HEK293 (cell line): Measurements from ENCODE around the gene SGMS1.

Source experiments
- CTCF ChIA-PET: fragments of 350-600 bp; formaldehyde crosslinking; extraction: SDS; loops from one replicate; lab custom pipeline; 2021; ENCODE audit warnings: antibody characterized with exemption; lab: Yijun Ruan, JAX
- POLR2A ChIA-PET: fragments of 300-600 bp; formaldehyde crosslinking; extraction: SDS; loops from one replicate; lab custom pipeline; 2020; ENCODE audit warnings: antibody characterized with exemption, inconsistent platforms; lab: Yijun Ruan, JAX
- H3K27ac ChIP-seq: fragments of 200-500 bp; sonication (Bioruptor generic); 2 replicates; pipeline ENCODE4 v1.5.1; 2014; ENCODE audit warnings: low read depth, low read length, control low read depth, inconsistent platforms; ENCODE audit errors: extremely low read depth
- H3K36me3 ChIP-seq, 2 experiments: fragments of 200-500 bp in 1 of 2; sonication (Bioruptor generic) in 1 of 2; 1 replicate in 1 of 2; 2 replicates in 1 of 2; pipeline ENCODE4 v1.5.1; 2014 to 2017; ENCODE audit warnings: inconsistent platforms in 2 of 2, low read length in 2 of 2; ENCODE audit not compliant: control insufficient read depth in 2 of 2, insufficient read depth in 1 of 2
- H3K4me1 ChIP-seq: fragments of 200-500 bp; sonication (Bioruptor generic); 2 replicates; pipeline ENCODE4 v1.5.1; 2014; ENCODE audit warnings: mild to moderate bottlenecking, low read length, inconsistent platforms; ENCODE audit not compliant: control insufficient read depth, insufficient read depth
- H3K4me3 ChIP-seq: 2 replicates; pipeline ENCODE4 v1.5.1; 2011; ENCODE audit warnings: low read depth, mild to moderate bottlenecking, control low read depth, low read length, moderate library complexity
- H3K9me3 ChIP-seq: fragments of 200-500 bp; sonication (Bioruptor generic); 2 replicates; pipeline ENCODE4 v1.5.1; 2014; ENCODE audit warnings: low read depth, low read length, inconsistent platforms; ENCODE audit not compliant: control insufficient read depth, insufficient read depth
- HIC1 ChIP-seq: fragments of 450-650 bp; formaldehyde crosslinking; IDR thresholded peaks from 2 replicates; pipeline ENCODE4 v1.5.1; 2016; ENCODE audit warnings: missing biosample characterization, missing genetic modification characterization
- INSM2 ChIP-seq: fragments of 450-650 bp; formaldehyde crosslinking; IDR thresholded peaks from 2 replicates; pipeline ENCODE4 v1.5.1; 2016; ENCODE audit warnings: missing biosample characterization, missing genetic modification characterization
- MYNN ChIP-seq: fragments of 450-650 bp; formaldehyde crosslinking; IDR thresholded peaks from 2 replicates; pipeline ENCODE4 v1.5.1; 2016; ENCODE audit warnings: missing biosample characterization, missing genetic modification characterization, borderline replicate concordance
- MZF1 ChIP-seq: fragments of 450-650 bp; formaldehyde crosslinking; IDR thresholded peaks from 2 replicates; pipeline ENCODE4 v1.5.1; 2017; ENCODE audit warnings: missing biosample characterization, missing genetic modification characterization, borderline replicate concordance
- PRDM6 ChIP-seq: fragments of 450-650 bp; formaldehyde crosslinking; IDR thresholded peaks from 2 replicates; pipeline ENCODE4 v1.5.1; 2017; ENCODE audit warnings: missing biosample characterization, missing genetic modification characterization
- RBAK ChIP-seq: fragments of 450-650 bp; formaldehyde crosslinking; IDR thresholded peaks from 2 replicates; pipeline ENCODE4 v1.5.1; 2016; ENCODE audit warnings: missing biosample characterization, missing genetic modification characterization
- SALL2 ChIP-seq: fragments of 450-650 bp; formaldehyde crosslinking; IDR thresholded peaks from 2 replicates; pipeline ENCODE4 v1.5.0; 2017; ENCODE audit warnings: missing biosample characterization, mild to moderate bottlenecking, missing genetic modification characterization, borderline replicate concordance
- SCRT1 ChIP-seq: fragments of 450-650 bp; formaldehyde crosslinking; IDR thresholded peaks from 2 replicates; pipeline ENCODE4 v1.5.1; 2016; ENCODE audit warnings: missing biosample characterization, missing genetic modification characterization, borderline replicate concordance
- SP2 ChIP-seq: fragments of 450-650 bp; formaldehyde crosslinking; IDR thresholded peaks from 2 replicates; pipeline ENCODE4 v1.5.1; 2016; ENCODE audit warnings: missing biosample characterization, missing genetic modification characterization
- SP3 ChIP-seq: fragments of 450-650 bp; formaldehyde crosslinking; IDR thresholded peaks from 2 replicates; pipeline ENCODE4 v1.5.1; 2016; ENCODE audit warnings: missing biosample characterization, missing genetic modification characterization
- TCF7L2 ChIP-seq: IDR thresholded peaks from 2 replicates; pipeline ENCODE4 v1.6.1; 2011; ENCODE audit warnings: low read depth, mild to moderate bottlenecking, inconsistent platforms, low read length, moderate library complexity, borderline replicate concordance
- ZBTB11 ChIP-seq: fragments of 450-650 bp; formaldehyde crosslinking; conservative IDR thresholded peaks from 2 replicates; pipeline ENCODE4 v1.5.1; 2016; ENCODE audit warnings: low read depth, missing biosample characterization, missing genetic modification characterization
- ZBTB8A ChIP-seq: fragments of 450-650 bp; formaldehyde crosslinking; IDR thresholded peaks from 2 replicates; pipeline ENCODE4 v1.5.1; 2016; ENCODE audit warnings: missing biosample characterization, missing genetic modification characterization
- ZFP3 ChIP-seq: fragments of 450-650 bp; formaldehyde crosslinking; IDR thresholded peaks from 2 replicates; pipeline ENCODE4 v1.5.1; 2016; ENCODE audit warnings: low read depth, missing biosample characterization, missing genetic modification characterization
- ZNF133 ChIP-seq: fragments of 450-650 bp; formaldehyde crosslinking; IDR thresholded peaks from 2 replicates; pipeline ENCODE4 v1.5.1; 2016; ENCODE audit warnings: missing biosample characterization, missing genetic modification characterization
- ZNF19 ChIP-seq: fragments of 450-650 bp; formaldehyde crosslinking; IDR thresholded peaks from 2 replicates; pipeline ENCODE4; 2016; ENCODE audit warnings: missing biosample characterization, missing genetic modification characterization, low read depth
- ZNF2 ChIP-seq: fragments of 450-650 bp; formaldehyde crosslinking; IDR thresholded peaks from 2 replicates; pipeline ENCODE4 v1.5.1; 2016; ENCODE audit warnings: missing biosample characterization, missing genetic modification characterization
- ZNF24 ChIP-seq: fragments of 450-650 bp; formaldehyde crosslinking; IDR thresholded peaks from 2 replicates; pipeline ENCODE4 v1.5.1; 2016; ENCODE audit warnings: missing biosample characterization, missing genetic modification characterization
- ZNF266 ChIP-seq: fragments of 450-650 bp; formaldehyde crosslinking; IDR thresholded peaks from 2 replicates; pipeline ENCODE4 v1.5.1; 2016; ENCODE audit warnings: missing biosample characterization, missing genetic modification characterization, low read depth
- ZNF341 ChIP-seq: fragments of 450-650 bp; formaldehyde crosslinking; IDR thresholded peaks from 2 replicates; pipeline ENCODE4; 2016; ENCODE audit warnings: low read depth, missing biosample characterization, missing genetic modification characterization
- ZNF366 ChIP-seq: fragments of 450-650 bp; formaldehyde crosslinking; conservative IDR thresholded peaks from 2 replicates; pipeline ENCODE4 v1.5.1; 2016; ENCODE audit warnings: missing biosample characterization, missing genetic modification characterization
- ZNF37A ChIP-seq: fragments of 450-650 bp; IDR thresholded peaks from 2 replicates; pipeline ENCODE4 v1.5.1; 2018; ENCODE audit warnings: missing biosample characterization, missing genetic modification characterization
- ZNF514 ChIP-seq: fragments of 450-650 bp; formaldehyde crosslinking; IDR thresholded peaks from 2 replicates; pipeline ENCODE4 v1.5.1; 2016; ENCODE audit warnings: missing biosample characterization, missing genetic modification characterization
- ZNF621 ChIP-seq: fragments of 450-650 bp; formaldehyde crosslinking; IDR thresholded peaks from 2 replicates; pipeline ENCODE4 v1.5.1; 2017; ENCODE audit warnings: missing biosample characterization, missing genetic modification characterization
- ZNF626 ChIP-seq: fragments of 450-650 bp; sonication (Bioruptor Pico); formaldehyde crosslinking; IDR thresholded peaks from 2 replicates; pipeline ENCODE4 v1.5.1; 2018; ENCODE audit warnings: missing biosample characterization, missing genetic modification characterization, inconsistent platforms
- ZNF629 ChIP-seq: fragments of 450-650 bp; formaldehyde crosslinking; IDR thresholded peaks from 2 replicates; pipeline ENCODE4 v1.5.1; 2017; ENCODE audit warnings: missing biosample characterization, missing genetic modification characterization
- ZNF660 ChIP-seq: fragments of 450-650 bp; IDR thresholded peaks from 2 replicates; pipeline ENCODE4 v1.5.1; 2018; ENCODE audit warnings: missing biosample characterization, mild to moderate bottlenecking, missing genetic modification characterization
- ZNF701 ChIP-seq: fragments of 450-650 bp; formaldehyde crosslinking; IDR thresholded peaks from 2 replicates; pipeline ENCODE4 v1.5.1; 2016; ENCODE audit warnings: missing biosample characterization, missing genetic modification characterization
- ZSCAN30 ChIP-seq: fragments of 450-650 bp; IDR thresholded peaks from 2 replicates; pipeline ENCODE4 v1.5.1; 2018; ENCODE audit warnings: missing biosample characterization, mild to moderate bottlenecking, missing genetic modification characterization, moderate library complexity

Gene SGMS1

GRCh38 chr10:50346942-50347341 lies 276.8 kb downstream of the SGMS1 start:
- ChIA-PET POLR2A (interaction anchor here (1.1 kb wide), 1 partner anchor 277 kb away, joined by 5 read pairs; the partner anchor contains the start of gene SGMS1), CTCF (no interaction called here)
- no peaks in the 10 kb centered on the region for H3K4me1 ChIP-seq
- no peaks in the 10 kb centered on the region for H3K9me3 ChIP-seq
- TF ChIP-seq HIC1 (tag by site-specific recombination) (no peak), SP2 (tag by site-specific recombination) (no peak), PRDM6 (tag by site-specific recombination) (no peak), ZNF621 (tag by site-specific recombination) (no peak), ZNF629 (tag by site-specific recombination) (no peak), ZNF24 (tag by site-specific recombination) (no peak), ZNF514 (tag by site-specific recombination) (no peak), ZNF19 (tag by site-specific recombination) (no peak), ZNF341 (no peak), MZF1 (tag by site-specific recombination) (no peak), ZBTB8A (tag by site-specific recombination) (no peak), ZSCAN30 (tag by site-specific recombination) (no peak), ZNF701 (tag by site-specific recombination) (no peak), MYNN (tag by site-specific recombination) (no peak), ZNF133 (no peak), ZNF626 (tag by site-specific recombination) (no peak), RBAK (tag by site-specific recombination) (no peak), ZBTB11 (tag by site-specific recombination) (no peak), ZNF660 (tag by site-specific recombination) (no peak)
- no peak overlapping the region for H3K27ac ChIP-seq
- no peak overlapping the region for H3K4me3 ChIP-seq
- H3K36me3 ChIP-seq: peaks cover 0 to 7% of the 10 kb centered on the region in 2 experiments; a peak in 1 of 3 replicates

GRCh38 chr10:50345545-50345944 lies 278.2 kb downstream of the SGMS1 start:
- POLR2A ChIA-PET: no interaction called here
- CTCF ChIA-PET: interaction anchor here (0.9 kb wide), 1 partner anchor 22 kb away, joined by 4 read pairs; no protein-coding TSS in a partner anchor
- H3K4me1 ChIP-seq: no peaks in the 10 kb centered on the region
- no peak overlapping the region for H3K27ac ChIP-seq
- no peak overlapping the region for H3K4me3 ChIP-seq
- H3K9me3 ChIP-seq: no peaks in the 10 kb centered on the region
- H3K36me3 ChIP-seq: peaks cover 0 to 7% of the 10 kb centered on the region in 2 experiments; a peak in 1 of 3 replicates
- no peak for TF ChIP-seq ZNF366 (tag by site-specific recombination)
- no peak for TF ChIP-seq SP3 (tag by site-specific recombination)
- no peak for TF ChIP-seq ZNF2 (tag by site-specific recombination)
- TF ChIP-seq INSM2 (tag by site-specific recombination): no peak
- TF ChIP-seq SCRT1 (tag by site-specific recombination): no peak
- no peak for TF ChIP-seq MZF1 (tag by site-specific recombination)
- TF ChIP-seq ZNF266 (tag by site-specific recombination): no peak
- no peak for TF ChIP-seq TCF7L2
- no peak for TF ChIP-seq SALL2
- TF ChIP-seq ZFP3 (tag by site-specific recombination): no peak
- no peak for TF ChIP-seq ZNF514 (tag by site-specific recombination)
- TF ChIP-seq ZNF37A: no peak
